Loucy (cell line): ENCODE measurements around the gene PCSK5.

Experiments
- H2AFZ ChIP-seq: fragments of 200-600 bp; sonication (generic); 2 replicates; pipeline ENCODE4 v1.6.0; 2016; ENCODE audit warnings: antibody characterized with exemption, mild to moderate bottlenecking, low read length, moderate library complexity
- H3F3A ChIP-seq: fragments of 200-600 bp; 2 replicates; pipeline ENCODE4 v1.6.0; 2016; ENCODE audit warnings: antibody characterized with exemption, low read depth, mild to moderate bottlenecking
- H3K27me3 ChIP-seq: fragments of 200-600 bp; sonication (generic); 2 replicates; pipeline ENCODE4 v1.6.1; 2014; ENCODE audit warnings: low read length, mild to moderate bottlenecking; ENCODE audit not compliant: insufficient read depth, poor library complexity, severe bottlenecking
- H3K36me3 ChIP-seq: fragments of 200-600 bp; sonication (generic); 2 replicates; pipeline ENCODE4 v1.6.1; 2016; ENCODE audit warnings: low read length; ENCODE audit not compliant: insufficient read depth
- H3K4me1 ChIP-seq: fragments of 200-600 bp; sonication (generic); 2 replicates; pipeline ENCODE4 v1.5.1; 2014; ENCODE audit warnings: low read length, mild to moderate bottlenecking; ENCODE audit not compliant: insufficient read depth, poor library complexity, severe bottlenecking
- H3K4me2 ChIP-seq: fragments of 200-600 bp; sonication (generic); 2 replicates; pipeline ENCODE4 v1.6.0; 2014; ENCODE audit warnings: antibody characterized with exemption, low read length, low read depth, mild to moderate bottlenecking; ENCODE audit not compliant: poor library complexity, severe bottlenecking
- H3K4me3 ChIP-seq: fragments of 200-600 bp; sonication (generic); 2 replicates; pipeline ENCODE4 v1.5.1; 2014; ENCODE audit warnings: low read length, mild to moderate bottlenecking, mixed read lengths; ENCODE audit not compliant: poor library complexity, severe bottlenecking
- H3K79me2 ChIP-seq: fragments of 200-600 bp; sonication (generic); 2 replicates; pipeline ENCODE4 v1.6.1; 2014; ENCODE audit warnings: low read length; ENCODE audit not compliant: insufficient read depth
- H3K9ac ChIP-seq: fragments of 200-600 bp; sonication (generic); 2 replicates; pipeline ENCODE4 v1.6.0; 2014; ENCODE audit warnings: mild to moderate bottlenecking, low read depth, low read length, moderate library complexity; ENCODE audit not compliant: poor library complexity, severe bottlenecking
- H3K9me2 ChIP-seq: fragments of 200-600 bp; sonication (generic); replicated peaks from 2 replicates; pipeline ENCODE4 v1.6.1; 2016; ENCODE audit warnings: low read depth, low read length, mixed read lengths
- H3K9me3 ChIP-seq: fragments of 200-600 bp; sonication (generic); 2 replicates; pipeline ENCODE4 v1.6.1; 2014; ENCODE audit warnings: mild to moderate bottlenecking, antibody characterized with exemption, low read length, low read depth; ENCODE audit not compliant: insufficient read depth
- H4K20me1 ChIP-seq: fragments of 200-600 bp; sonication (generic); 2 replicates; pipeline ENCODE4 v1.6.0; 2014; ENCODE audit warnings: antibody characterized with exemption, low read length, mild to moderate bottlenecking; ENCODE audit not compliant: insufficient read depth, poor library complexity, severe bottlenecking
- EZH2phosphoT487 ChIP-seq: fragments of 200-600 bp; IDR thresholded peaks from 2 replicates; pipeline ENCODE4 v1.6.1; 2018; ENCODE audit warnings: antibody characterized with exemption, mild to moderate bottlenecking, moderate library complexity, borderline replicate concordance
- TF ChIP-seq, protein P1 (sequence below): fragments of 200-600 bp; sonication (generic); conservative IDR thresholded peaks from 2 replicates; pipeline ENCODE4 v1.5.1; 2014; ENCODE audit warnings: mild to moderate bottlenecking, antibody characterized with exemption, low read length

PCSK5 gene

DNA sequence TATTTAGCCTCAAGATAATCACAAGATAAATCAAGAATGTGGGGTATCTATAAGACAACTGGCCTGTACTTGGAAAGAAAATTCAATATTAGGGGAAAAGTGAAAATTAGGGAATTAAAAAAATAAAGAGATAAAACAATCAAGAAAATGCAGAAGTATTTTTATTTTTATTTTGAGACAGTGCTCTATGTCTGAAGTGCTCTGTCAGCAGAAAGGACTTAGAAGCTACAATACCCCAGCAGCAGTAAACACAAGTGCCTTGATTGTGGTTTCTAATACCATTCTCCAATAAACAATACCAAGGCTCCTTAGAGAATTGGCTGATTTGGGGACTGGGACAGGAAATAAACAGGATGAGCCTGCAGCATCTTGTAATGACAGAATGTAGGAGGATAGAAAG, 358.8 kb downstream of the PCSK5 start:
- no peak overlapping the region for H2AFZ ChIP-seq
- no peak for TF ChIP-seq EZH2phosphoT487
- TF ChIP-seq, protein P1, sequence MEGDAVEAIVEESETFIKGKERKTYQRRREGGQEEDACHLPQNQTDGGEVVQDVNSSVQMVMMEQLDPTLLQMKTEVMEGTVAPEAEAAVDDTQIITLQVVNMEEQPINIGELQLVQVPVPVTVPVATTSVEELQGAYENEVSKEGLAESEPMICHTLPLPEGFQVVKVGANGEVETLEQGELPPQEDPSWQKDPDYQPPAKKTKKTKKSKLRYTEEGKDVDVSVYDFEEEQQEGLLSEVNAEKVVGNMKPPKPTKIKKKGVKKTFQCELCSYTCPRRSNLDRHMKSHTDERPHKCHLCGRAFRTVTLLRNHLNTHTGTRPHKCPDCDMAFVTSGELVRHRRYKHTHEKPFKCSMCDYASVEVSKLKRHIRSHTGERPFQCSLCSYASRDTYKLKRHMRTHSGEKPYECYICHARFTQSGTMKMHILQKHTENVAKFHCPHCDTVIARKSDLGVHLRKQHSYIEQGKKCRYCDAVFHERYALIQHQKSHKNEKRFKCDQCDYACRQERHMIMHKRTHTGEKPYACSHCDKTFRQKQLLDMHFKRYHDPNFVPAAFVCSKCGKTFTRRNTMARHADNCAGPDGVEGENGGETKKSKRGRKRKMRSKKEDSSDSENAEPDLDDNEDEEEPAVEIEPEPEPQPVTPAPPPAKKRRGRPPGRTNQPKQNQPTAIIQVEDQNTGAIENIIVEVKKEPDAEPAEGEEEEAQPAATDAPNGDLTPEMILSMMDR = no peak
- H3K9me2 ChIP-seq = no peaks in the 10 kb centered on the region
- no peaks in the 10 kb centered on the region for H3K79me2 ChIP-seq
- H3K9ac ChIP-seq = no peak overlapping the region
- no peaks in the 10 kb centered on the region for H3F3A ChIP-seq
- H3K27me3 ChIP-seq = no peaks in the 10 kb centered on the region
- no peaks in the 10 kb centered on the region for H3K9me3 ChIP-seq
- H3K4me1 ChIP-seq = no peaks in the 10 kb centered on the region
- no peak overlapping the region for H3K4me2 ChIP-seq
- H3K4me3 ChIP-seq = no peak overlapping the region
- H3K36me3 ChIP-seq = no peaks in the 10 kb centered on the region
- no peaks in the 10 kb centered on the region for H4K20me1 ChIP-seq

GRCh38 chr9:76255781-76256455, 365.4 kb downstream of the PCSK5 start:
- no peaks in the 10 kb centered on the region for H3F3A ChIP-seq
- H3K36me3 ChIP-seq = no peaks in the 10 kb centered on the region
- no peaks in the 10 kb centered on the region for H4K20me1 ChIP-seq
- H3K27me3 ChIP-seq = no peaks in the 10 kb centered on the region
- H3K4me3 ChIP-seq = no peak overlapping the region
- no peaks in the 10 kb centered on the region for H3K79me2 ChIP-seq
- TF ChIP-seq EZH2phosphoT487 = no peak
- TF ChIP-seq, protein P1 = no peak
- no peak overlapping the region for H3K4me2 ChIP-seq
- H2AFZ ChIP-seq = no peak overlapping the region
- H3K9me3 ChIP-seq = no peaks in the 10 kb centered on the region
- no peaks in the 10 kb centered on the region for H3K9me2 ChIP-seq
- no peaks in the 10 kb centered on the region for H3K4me1 ChIP-seq
- no peak overlapping the region for H3K9ac ChIP-seq

- Histone ChIP-seq H3K4me1 (no peaks in the 10 kb centered on the region), H3K27me3 (no peaks in the 10 kb centered on the region), H2AFZ (no peak overlapping the region), H3K36me3 (no peaks in the 10 kb centered on the region), H3F3A (no peaks in the 10 kb centered on the region), H3K9ac (no peak overlapping the region), H4K20me1 (no peaks in the 10 kb centered on the region), H3K4me2 (no peak overlapping the region), H3K9me3 (no peaks in the 10 kb centered on the region), H3K79me2 (no peaks in the 10 kb centered on the region), H3K4me3 (no peak overlapping the region), H3K9me2 (no peaks in the 10 kb centered on the region)
- TF ChIP-seq EZH2phosphoT487 = no peak
- TF ChIP-seq, protein P1 = no peak
These were observed 366.8 kb downstream of the PCSK5 start for GRCh38 chr9:76257311-76257710.
